Muscle layer of duodenum (tissue), 2 donors: ENCODE measurements around the gene ARHGAP35.

Experiments
- H3K27ac ChIP-seq: one replicate; pipeline ENCODE4 v1.7.0; 2013; ENCODE audit warnings: mild to moderate bottlenecking, low read length
- H3K27me3 ChIP-seq: one replicate; pipeline ENCODE4 v1.7.0; 2013; ENCODE audit warnings: low read depth, mild to moderate bottlenecking, control low read depth, low read length
- H3K36me3 ChIP-seq, 2 donors: one replicate each; pipeline ENCODE4 v1.7.0; 2013; ENCODE audit warnings: low read length in 2 of 2, control low read depth in 1 of 2, mild to moderate bottlenecking in 1 of 2; ENCODE audit not compliant: insufficient read depth in 2 of 2, control insufficient read depth in 1 of 2
- H3K4me1 ChIP-seq, 2 donors: one replicate each; pipeline ENCODE4 v1.7.0; 2013; ENCODE audit warnings: low read length in 2 of 2, mild to moderate bottlenecking in 2 of 2, control low read depth in 1 of 2, moderate library complexity in 1 of 2; ENCODE audit not compliant: insufficient read depth in 2 of 2, control insufficient read depth in 1 of 2
- H3K4me3 ChIP-seq, 2 donors: one replicate each; pipeline ENCODE4 v1.7.0; 2013; ENCODE audit warnings: low read length in 2 of 2, low read depth in 1 of 2, mild to moderate bottlenecking in 1 of 2
- H3K9me3 ChIP-seq, 2 donors: one replicate each; pipeline ENCODE4 v1.7.0; 2013; ENCODE audit warnings: low read length in 2 of 2, control low read depth in 1 of 2, mild to moderate bottlenecking in 1 of 2; ENCODE audit not compliant: control insufficient read depth in 1 of 2
- donor health status: healthy.

ARHGAP35 gene

GRCh38 chr19:46896076-46896794, 35.4 kb downstream of the ARHGAP35 start:
- no peak overlapping the region for H3K4me3 ChIP-seq
- no peaks in the 10 kb centered on the region for H3K27me3 ChIP-seq
- no peaks in the 10 kb centered on the region for H3K9me3 ChIP-seq
- no peaks in the 10 kb centered on the region for H3K36me3 ChIP-seq
- H3K4me1 ChIP-seq: peaks cover 0 to 10% of the 10 kb centered on the region in 2 donors
- H3K27ac ChIP-seq: no peak overlapping the region

GRCh38 chr19:46898731-46899130, 37.9 kb downstream of the ARHGAP35 start:
- Histone ChIP-seq H3K4me3 (no peak overlapping the region), H3K9me3 (no peaks in the 10 kb centered on the region), H3K27me3 (no peaks in the 10 kb centered on the region), H3K36me3 (no peaks in the 10 kb centered on the region), H3K27ac (no peak overlapping the region), H3K4me1 (peaks cover 11 to 26% of the 10 kb centered on the region in 2 donors)

- peaks cover 13 to 34% of the 10 kb centered on the region in 2 donors for H3K4me1 ChIP-seq
- H3K9me3 ChIP-seq: no peaks in the 10 kb centered on the region
- H3K27me3 ChIP-seq: no peaks in the 10 kb centered on the region
These were observed 39.5 kb downstream of the ARHGAP35 start for GRCh38 chr19:46900341-46900740.

GRCh38 chr19:46901701-46902401, 41.1 kb downstream of the ARHGAP35 start:
- no peaks in the 10 kb centered on the region for H3K36me3 ChIP-seq

More at GRCh38 chr19:46900341-46900740, 39.5 kb downstream of the ARHGAP35 start:
- Histone ChIP-seq H3K4me3 (no peak overlapping the region), H3K27ac (no peak overlapping the region), H3K36me3 (no peaks in the 10 kb centered on the region)

GRCh38 chr19:46902402-46902766, 41.6 kb downstream of the ARHGAP35 start:
- Histone ChIP-seq H3K4me3 (no peak overlapping the region), H3K27me3 (no peaks in the 10 kb centered on the region), H3K9me3 (no peaks in the 10 kb centered on the region), H3K4me1 (peaks cover 13 to 34% of the 10 kb centered on the region in 2 donors), H3K36me3 (no peaks in the 10 kb centered on the region), H3K27ac (no peak overlapping the region)

More at GRCh38 chr19:46901701-46902401, 41.1 kb downstream of the ARHGAP35 start:
- H3K27me3 ChIP-seq: no peaks in the 10 kb centered on the region
- no peaks in the 10 kb centered on the region for H3K9me3 ChIP-seq
- no peak overlapping the region for H3K27ac ChIP-seq
- H3K4me1 ChIP-seq: peaks cover 13 to 34% of the 10 kb centered on the region in 2 donors
- no peak overlapping the region for H3K4me3 ChIP-seq

GRCh38 chr19:46903458-46903857, 42.7 kb downstream of the ARHGAP35 start:
- H3K4me3 ChIP-seq: no peak overlapping the region
- H3K27ac ChIP-seq: no peak overlapping the region
- H3K9me3 ChIP-seq: no peaks in the 10 kb centered on the region
- no peaks in the 10 kb centered on the region for H3K27me3 ChIP-seq
- peaks cover 13 to 41% of the 10 kb centered on the region in 2 donors for H3K4me1 ChIP-seq
- H3K36me3 ChIP-seq: no peaks in the 10 kb centered on the region

- Histone ChIP-seq H3K27me3 (no peaks in the 10 kb centered on the region), H3K4me1 (peaks cover 13 to 35% of the 10 kb centered on the region in 2 donors), H3K4me3 (no peak overlapping the region), H3K9me3 (no peaks in the 10 kb centered on the region), H3K27ac (no peak overlapping the region), H3K36me3 (no peaks in the 10 kb centered on the region)
These were observed 43.6 kb downstream of the ARHGAP35 start for GRCh38 chr19:46904114-46905060.

GRCh38 chr19:46906221-46906620, 45.4 kb downstream of the ARHGAP35 start:
- Histone ChIP-seq H3K4me3 (no peak overlapping the region), H3K27ac (no peak overlapping the region), H3K4me1 (peaks cover 13 to 35% of the 10 kb centered on the region in 2 donors), H3K36me3 (no peaks in the 10 kb centered on the region), H3K9me3 (no peaks in the 10 kb centered on the region), H3K27me3 (no peaks in the 10 kb centered on the region)

- Histone ChIP-seq H3K4me1 (peaks cover 5 to 23% of the 10 kb centered on the region in 2 donors), H3K4me3 (no peak overlapping the region), H3K27me3 (no peaks in the 10 kb centered on the region), H3K9me3 (no peaks in the 10 kb centered on the region), H3K27ac (no peak overlapping the region), H3K36me3 (no peaks in the 10 kb centered on the region)
These were observed 47.1 kb downstream of the ARHGAP35 start for GRCh38 chr19:46907880-46908279.

- no peak overlapping the region for H3K4me3 ChIP-seq
- H3K36me3 ChIP-seq: no peaks in the 10 kb centered on the region
- no peak overlapping the region for H3K27ac ChIP-seq
- H3K4me1 ChIP-seq: peaks cover 0 to 25% of the 10 kb centered on the region in 2 donors
- no peaks in the 10 kb centered on the region for H3K27me3 ChIP-seq
- no peaks in the 10 kb centered on the region for H3K9me3 ChIP-seq
These were observed 48.6 kb downstream of the ARHGAP35 start for GRCh38 chr19:46909356-46909755.
